Stimulated activated CD8-positive, alpha-beta memory T cell treated with anti-CD3 and anti-CD28 coated beads, Interleukin-12 subunit alpha, Interleukin-12 subunit beta, amount 100 ng/mL, for 24 hours (primary cell): ENCODE data around the gene AFAP1.

ENCODE experiments used
- DNase-seq: peaks from one replicate; pipeline ENCODE4 v3.0.0-alpha.2; 2020; ENCODE audit errors: extremely low read depth

The AFAP1 gene

GRCh38 chr4:7910952-7911578 is 28.6 kb downstream of the AFAP1 start:
- no peak for DNase-seq

- no peak for DNase-seq
Measured at GRCh38 chr4:7910263-7910896, 29.3 kb downstream of the AFAP1 start.

- DNase-seq, result no peak
Measured at GRCh38 chr4:7909463-7910262, 30.0 kb downstream of the AFAP1 start.

- DNase-seq, result no peak
Measured at GRCh38 chr4:7908668-7909067, 31.0 kb downstream of the AFAP1 start.

- DNase-seq, result no peak
Measured at GRCh38 chr4:7907142-7907541, 32.5 kb downstream of the AFAP1 start.

- no peak for DNase-seq
Measured at GRCh38 chr4:7906171-7906701, 33.4 kb downstream of the AFAP1 start.

GRCh38 chr4:7904952-7905915 is 34.4 kb downstream of the AFAP1 start:
- no peak for DNase-seq

- no peak for DNase-seq
Measured at GRCh38 chr4:7903791-7904516, 35.7 kb downstream of the AFAP1 start.

GRCh38 chr4:7902826-7903225 is 36.8 kb downstream of the AFAP1 start:
- no peak for DNase-seq

GRCh38 chr4:7902101-7902553 is 37.5 kb downstream of the AFAP1 start:
- DNase-seq, result no peak

GRCh38 chr4:7901311-7901885 is 38.3 kb downstream of the AFAP1 start:
- no peak for DNase-seq

GRCh38 chr4:7900334-7900909 is 39.2 kb downstream of the AFAP1 start:
- no peak for DNase-seq

- DNase-seq, result no peak
Measured at GRCh38 chr4:7899184-7899869, 40.3 kb downstream of the AFAP1 start.

GRCh38 chr4:7898385-7898784 is 41.3 kb downstream of the AFAP1 start:
- no peak for DNase-seq

- no peak for DNase-seq
Measured at GRCh38 chr4:7897811-7898210, 41.9 kb downstream of the AFAP1 start.

GRCh38 chr4:7894677-7895181 is 44.9 kb downstream of the AFAP1 start:
- no peak for DNase-seq

- no peak for DNase-seq
Measured at GRCh38 chr4:7894098-7894676, 45.5 kb downstream of the AFAP1 start.

GRCh38 chr4:7893539-7893938 is 46.1 kb downstream of the AFAP1 start:
- no peak for DNase-seq
